ENCODE measurements around the gene LRP3.
"Not testable (repeated sequence)": the region's sequence is repeated elsewhere in the genome, so short reads cannot be mapped to it uniquely, and the experiment has no call there.

Gene LRP3

GRCh38 chr19:33211794-33212435 is 17.8 kb downstream of the LRP3 start:
- DNase-seq: no peak
- in situ Hi-C loops (cut with HindIII; ENCODE audit: low pct_ligation_motif_present, low pct_unique_long_range_greater_than_20kb, low sequenced_read_pairs): no loop called here

GRCh38 chr19:33212436-33213172 is 18.5 kb downstream of the LRP3 start:
- no peak for DNase-seq
- in situ Hi-C loops (cut with HindIII; ENCODE audit: low pct_ligation_motif_present, low pct_unique_long_range_greater_than_20kb, low sequenced_read_pairs): no loop called here

- DNase-seq: peak; percentile 11
- in situ Hi-C loops (cut with HindIII; ENCODE audit: low pct_ligation_motif_present, low pct_unique_long_range_greater_than_20kb, low sequenced_read_pairs): no loop called here
Observed at GRCh38 chr19:33214596-33214995, 20.5 kb downstream of the LRP3 start.

- no peak for DNase-seq
- in situ Hi-C loops (cut with HindIII; ENCODE audit: low pct_ligation_motif_present, low pct_unique_long_range_greater_than_20kb, low sequenced_read_pairs): no loop called here
Observed at GRCh38 chr19:33215438-33216197, 21.5 kb downstream of the LRP3 start.

- in situ Hi-C loops (cut with HindIII; ENCODE audit: low pct_ligation_motif_present, low pct_unique_long_range_greater_than_20kb, low sequenced_read_pairs): no loop called here
Observed at GRCh38 chr19:33216198-33216830, 22.2 kb downstream of the LRP3 start.

GRCh38 chr19:33217881-33218280 is 23.8 kb downstream of the LRP3 start:
- DNase-seq: no peak
- in situ Hi-C loops (cut with HindIII; ENCODE audit: low pct_ligation_motif_present, low pct_unique_long_range_greater_than_20kb, low sequenced_read_pairs): no loop called here

More at GRCh38 chr19:33216198-33216830, 22.2 kb downstream of the LRP3 start:
- DNase-seq: no peak

- in situ Hi-C loops (cut with HindIII; ENCODE audit: low pct_ligation_motif_present, low pct_unique_long_range_greater_than_20kb, low sequenced_read_pairs): no loop called here
- DNase-seq: no peak
Observed at GRCh38 chr19:33219261-33219815, 25.2 kb downstream of the LRP3 start.

GRCh38 chr19:33220115-33220514 is 26.0 kb downstream of the LRP3 start:
- in situ Hi-C loops (cut with HindIII; ENCODE audit: low pct_ligation_motif_present, low pct_unique_long_range_greater_than_20kb, low sequenced_read_pairs): no loop called here
- DNase-seq: no peak

- no peak for DNase-seq
- in situ Hi-C loops (cut with HindIII; ENCODE audit: low pct_ligation_motif_present, low pct_unique_long_range_greater_than_20kb, low sequenced_read_pairs): no loop called here
Observed at GRCh38 chr19:33220735-33221134, 26.6 kb downstream of the LRP3 start.

GRCh38 chr19:33221638-33222037 is 27.5 kb downstream of the LRP3 start:
- DNase-seq: no peak
- in situ Hi-C loops (cut with HindIII; ENCODE audit: low pct_ligation_motif_present, low pct_unique_long_range_greater_than_20kb, low sequenced_read_pairs): no loop called here

- in situ Hi-C loops (cut with HindIII; ENCODE audit: low pct_ligation_motif_present, low pct_unique_long_range_greater_than_20kb, low sequenced_read_pairs); DNase-seq: not testable (repeated sequence)
Observed at GRCh38 chr19:33222255-33222654, 28.1 kb downstream of the LRP3 start.

GRCh38 chr19:33224694-33225457 is 30.7 kb downstream of the LRP3 start:
- in situ Hi-C loops (cut with HindIII; ENCODE audit: low pct_ligation_motif_present, low pct_unique_long_range_greater_than_20kb, low sequenced_read_pairs): no loop called here

GRCh38 chr19:33225458-33225926 is 31.4 kb downstream of the LRP3 start, which contains the start of gene SLC7A10:
Gene SLC7A10 (minus strand): TSS chr19:33225850. CDS start chr19:33225703, 147 bp downstream.
- DNase-seq: no peak
- in situ Hi-C loops (cut with HindIII; ENCODE audit: low pct_ligation_motif_present, low pct_unique_long_range_greater_than_20kb, low sequenced_read_pairs): no loop called here

More at GRCh38 chr19:33224694-33225457, 30.7 kb downstream of the LRP3 start:
- DNase-seq: no peak

- in situ Hi-C loops (cut with HindIII; ENCODE audit: low pct_ligation_motif_present, low pct_unique_long_range_greater_than_20kb, low sequenced_read_pairs): no loop called here
- no peak for DNase-seq
Observed at GRCh38 chr19:33226550-33227241, 32.6 kb downstream of the LRP3 start.

GRCh38 chr19:33227242-33227650 is 33.1 kb downstream of the LRP3 start:
- in situ Hi-C loops (cut with HindIII; ENCODE audit: low pct_ligation_motif_present, low pct_unique_long_range_greater_than_20kb, low sequenced_read_pairs): no loop called here
- DNase-seq: no peak

GRCh38 chr19:33227870-33228599 is 33.9 kb downstream of the LRP3 start:
- DNase-seq: no peak
- in situ Hi-C loops (cut with HindIII; ENCODE audit: low pct_ligation_motif_present, low pct_unique_long_range_greater_than_20kb, low sequenced_read_pairs): no loop called here

GRCh38 chr19:33229962-33230361 is 35.8 kb downstream of the LRP3 start:
- in situ Hi-C loops (cut with HindIII; ENCODE audit: low pct_ligation_motif_present, low pct_unique_long_range_greater_than_20kb, low sequenced_read_pairs): no loop called here

More at GRCh38 chr19:33229962-33230361, 35.8 kb downstream of the LRP3 start:
- no peak for DNase-seq
